CD4-positive, alpha-beta T cell treated with Interleukin-4 for 1 hour (primary cell): ENCODE results near the gene KDSR.

ENCODE experiments used
- DNase-seq, 2 donors: peaks; one replicate each; pipeline ENCODE4 v3.0.0-alpha.2; 2020 to 2022

KDSR gene

GRCh38 chr18:63367053-63367953 lies at the start of gene KDSR:
Gene KDSR, minus strand, starts transcription at chr18:63367206. Its CDS starts 88 bp downstream, at chr18:63367118.
- peak; percentile 76 to 80 for DNase-seq

- DNase-seq: no peak
Observed at GRCh38 chr18:63412953-63413352, 45.9 kb upstream of the KDSR start.

- DNase-seq: no peak
Observed at GRCh38 chr18:63410792-63411191, 43.8 kb upstream of the KDSR start.

GRCh38 chr18:63409301-63409700 lies 42.3 kb upstream of the KDSR start:
- DNase-seq: no peak

- no peak for DNase-seq
Observed at GRCh38 chr18:63407734-63408133, 40.7 kb upstream of the KDSR start.

- no peak for DNase-seq
Observed at GRCh38 chr18:63405986-63406385, 39.0 kb upstream of the KDSR start.

- DNase-seq: no peak
Observed at GRCh38 chr18:63402246-63403162, 35.5 kb upstream of the KDSR start.

GRCh38 chr18:63399300-63399699 lies 32.3 kb upstream of the KDSR start:
- no peak for DNase-seq

GRCh38 chr18:63397349-63397748 lies 30.3 kb upstream of the KDSR start:
- DNase-seq: no peak

- DNase-seq: no peak
Observed at GRCh38 chr18:63395503-63395902, 28.5 kb upstream of the KDSR start.

- no peak for DNase-seq
Observed at GRCh38 chr18:63394954-63395353, 27.9 kb upstream of the KDSR start.

GRCh38 chr18:63387861-63388260 lies 20.9 kb upstream of the KDSR start:
- DNase-seq: no peak

- no peak for DNase-seq
Observed at GRCh38 chr18:63382843-63383242, 15.8 kb upstream of the KDSR start.

- no peak for DNase-seq
Observed at GRCh38 chr18:63379639-63379962, 12.6 kb upstream of the KDSR start.

GRCh38 chr18:63378919-63379638 lies 12.1 kb upstream of the KDSR start:
- DNase-seq: no peak

GRCh38 chr18:63377275-63377980 lies 10.4 kb upstream of the KDSR start:
- DNase-seq: no peak

GRCh38 chr18:63376538-63376937 lies 9.5 kb upstream of the KDSR start:
- no peak for DNase-seq

- DNase-seq: no peak
Observed at GRCh38 chr18:63374540-63374939, 7.5 kb upstream of the KDSR start.

GRCh38 chr18:63373161-63373560 lies 6.2 kb upstream of the KDSR start:
- DNase-seq: no peak

GRCh38 chr18:63368611-63369010 lies 1.6 kb upstream of the KDSR start:
- DNase-seq: no peak

- DNase-seq: peak; percentile 53 to 54
Observed at GRCh38 chr18:63366213-63367052, 573 bp downstream of the KDSR start.

GRCh38 chr18:63365876-63366212 lies 1.2 kb downstream of the KDSR start:
- no peak for DNase-seq
